ENCODE data around the gene SPP2. TPM values are rescaled to one million over a fixed set of nuclear protein-coding genes. Genes with fewer than 3 reads are reported as not detected.

SPP2 gene
- total and polyA plus RNA-seq, 9 donors, result 0.35 TPM; not detected in 8

DNA sequence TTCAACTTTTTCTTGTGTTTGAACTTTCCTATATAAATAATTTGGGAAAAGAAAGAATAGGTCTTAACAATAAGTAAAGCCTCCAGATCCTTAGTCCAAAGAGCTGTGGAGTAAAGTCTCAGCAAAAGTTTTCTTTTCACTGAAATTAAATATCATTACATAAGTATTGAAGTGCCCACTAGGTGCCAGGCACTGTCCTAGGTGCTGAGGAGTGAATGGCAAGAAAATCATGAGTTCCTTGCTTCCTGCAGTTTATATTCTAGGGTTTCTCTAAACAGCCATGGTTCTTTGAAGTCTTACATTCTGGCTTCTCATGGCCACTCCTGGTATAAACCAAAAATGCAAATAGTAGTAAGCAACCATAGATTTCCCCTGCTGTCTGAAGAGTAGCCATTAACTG is 59.7 kb downstream of the SPP2 start:
- H3K27me3 ChIP-seq (ENCODE audit: control insufficient read depth, insufficient read depth, low read length), result no peaks in the 10 kb centered on the region
- DNase-seq, result no peak
- H3K9me3 ChIP-seq (replicated peaks; ENCODE audit: control insufficient read depth, low read depth, low read length), result no peaks in the 10 kb centered on the region

DNA sequence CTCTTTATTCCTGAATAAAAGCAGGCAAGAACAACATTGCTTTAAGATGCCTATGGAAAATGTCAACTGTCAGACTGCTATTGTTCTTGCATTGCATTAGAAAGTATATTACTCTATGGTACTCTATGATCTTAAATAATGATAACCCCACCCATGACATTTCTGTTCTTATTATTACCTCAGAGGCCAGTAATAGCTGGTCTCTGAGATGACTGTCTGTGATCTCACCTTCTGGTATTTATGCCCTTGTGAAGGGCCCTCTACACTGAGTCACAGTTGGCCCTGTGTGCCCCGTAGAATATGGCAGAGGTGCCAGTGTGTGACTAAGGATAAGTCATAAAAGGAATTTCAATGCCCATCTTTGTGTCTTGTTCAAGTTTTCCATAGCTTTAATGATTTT is 61.0 kb downstream of the SPP2 start:
- Histone ChIP-seq H3K4me1 (ENCODE audit: control insufficient read depth, insufficient read depth, low read length) (no peaks in the 10 kb centered on the region), H3K36me3 (ENCODE audit: control insufficient read depth, insufficient read depth, low read length) (no peaks in the 10 kb centered on the region), H3K27me3 (ENCODE audit: control insufficient read depth, insufficient read depth, low read length) (no peaks in the 10 kb centered on the region), H3K9me3 (replicated peaks; ENCODE audit: control insufficient read depth, low read depth, low read length) (no peaks in the 10 kb centered on the region), H3K4me3 (ENCODE audit: low read length) (no peak overlapping the region), H3K27ac (ENCODE audit: low read length) (no peak overlapping the region)
- WGBS (ENCODE audit: insufficient coverage), result no CpG with 5 or more reads among the region's 1 CpG
- no peak for DNase-seq

More for the DNA sequence above, 59.7 kb downstream of the SPP2 start:
- Histone ChIP-seq H3K4me1 (ENCODE audit: control insufficient read depth, insufficient read depth, low read length) (no peaks in the 10 kb centered on the region), H3K4me3 (ENCODE audit: low read length) (no peak overlapping the region), H3K27ac (ENCODE audit: low read length) (no peak overlapping the region), H3K36me3 (ENCODE audit: control insufficient read depth, insufficient read depth, low read length) (no peaks in the 10 kb centered on the region)

DNA sequence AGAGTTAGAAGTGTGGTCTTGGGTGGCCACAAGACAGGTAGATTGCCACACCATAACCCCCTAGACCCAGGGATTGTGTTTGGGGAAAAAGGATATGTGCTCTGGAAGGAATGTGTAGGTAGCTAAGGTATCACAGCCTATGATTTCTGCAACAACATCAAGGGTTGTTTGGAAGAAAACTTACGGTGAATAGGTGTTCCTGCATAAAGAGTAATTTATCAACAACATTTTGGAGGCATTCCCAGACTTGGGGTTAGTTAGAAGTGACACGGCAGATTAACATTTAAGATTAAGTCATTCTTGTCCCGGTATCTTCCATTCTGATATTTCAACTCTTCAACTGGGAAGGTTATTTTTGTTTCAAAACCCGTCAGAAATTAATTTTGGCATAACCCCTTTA is 65.5 kb downstream of the SPP2 start:
- Histone ChIP-seq H3K36me3 (ENCODE audit: control insufficient read depth, insufficient read depth, low read length) (no peaks in the 10 kb centered on the region), H3K27ac (ENCODE audit: low read length) (no peak overlapping the region), H3K9me3 (replicated peaks; ENCODE audit: control insufficient read depth, low read depth, low read length) (no peaks in the 10 kb centered on the region), H3K27me3 (ENCODE audit: control insufficient read depth, insufficient read depth, low read length) (no peaks in the 10 kb centered on the region), H3K4me1 (ENCODE audit: control insufficient read depth, insufficient read depth, low read length) (no peaks in the 10 kb centered on the region), H3K4me3 (ENCODE audit: low read length) (no peak overlapping the region)
- 100% methylated on average over 1 of the region's 4 CpGs for WGBS (ENCODE audit: insufficient coverage)
- no peak for DNase-seq

DNA sequence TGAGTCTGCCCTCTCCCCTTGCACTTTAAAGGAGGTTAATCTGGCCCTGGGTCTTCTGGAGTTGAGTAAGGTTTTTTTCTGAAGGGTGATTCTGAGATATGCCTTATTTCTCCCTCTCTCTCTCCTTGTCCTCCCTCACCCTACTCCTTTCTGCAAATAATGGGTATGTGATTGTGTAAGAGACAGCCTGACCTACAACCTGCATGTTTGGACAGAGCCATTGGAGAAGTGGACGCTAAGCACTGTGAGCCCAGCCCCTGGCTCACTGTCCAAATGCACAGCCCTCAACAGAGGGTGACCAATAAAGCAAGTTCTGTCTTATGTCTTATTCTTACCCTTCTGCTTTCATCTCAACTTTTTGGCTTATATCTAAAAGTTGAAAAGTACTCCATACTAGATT is 71.5 kb downstream of the SPP2 start:
- Histone ChIP-seq H3K4me3 (ENCODE audit: low read length) (no peak overlapping the region), H3K27me3 (ENCODE audit: control insufficient read depth, insufficient read depth, low read length) (no peaks in the 10 kb centered on the region), H3K9me3 (replicated peaks; ENCODE audit: control insufficient read depth, low read depth, low read length) (no peaks in the 10 kb centered on the region), H3K36me3 (ENCODE audit: control insufficient read depth, insufficient read depth, low read length) (no peaks in the 10 kb centered on the region), H3K4me1 (ENCODE audit: control insufficient read depth, insufficient read depth, low read length) (no peaks in the 10 kb centered on the region), H3K27ac (ENCODE audit: low read length) (no peak overlapping the region)
- DNase-seq, result no peak
- no CpG with 5 or more reads among the region's 1 CpG for WGBS (ENCODE audit: insufficient coverage)

DNA sequence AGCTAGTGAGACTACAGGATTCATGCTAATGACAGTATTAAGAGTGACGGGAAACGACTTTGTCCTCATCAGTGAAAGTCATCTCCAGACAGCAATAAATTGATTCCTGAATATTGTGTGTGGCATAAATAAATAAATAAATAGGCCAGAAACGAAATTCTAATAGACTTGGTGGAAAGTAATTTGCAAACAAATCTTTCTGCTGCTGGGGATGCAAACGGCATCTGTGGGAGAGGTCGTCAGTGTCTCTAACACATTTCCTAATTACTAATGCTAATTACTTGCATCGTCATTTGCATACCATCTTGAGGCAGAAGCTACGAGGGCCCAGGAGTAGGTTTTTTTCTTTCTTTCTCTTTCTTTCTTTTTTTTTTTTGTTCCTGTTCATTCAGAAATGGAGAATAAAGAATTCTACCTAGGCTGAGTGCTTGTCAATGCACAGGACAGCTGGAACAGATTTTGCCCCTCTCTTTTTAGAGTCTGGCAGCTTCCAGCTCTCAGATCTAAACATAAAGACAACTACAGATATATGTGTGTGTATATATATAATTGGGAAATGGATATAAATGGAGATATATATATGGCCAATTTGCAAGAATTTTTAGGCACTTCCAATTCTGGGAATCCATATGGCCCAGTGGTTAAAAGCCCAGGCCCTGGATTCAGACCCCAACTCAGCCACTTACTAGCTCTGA is 75.1 kb downstream of the SPP2 start:
- Histone ChIP-seq H3K36me3 (ENCODE audit: control insufficient read depth, insufficient read depth, low read length) (no peaks in the 10 kb centered on the region), H3K4me3 (ENCODE audit: low read length) (no peak overlapping the region), H3K27me3 (ENCODE audit: control insufficient read depth, insufficient read depth, low read length) (peaks cover 3% of the 10 kb centered on the region), H3K9me3 (replicated peaks; ENCODE audit: control insufficient read depth, low read depth, low read length) (no peaks in the 10 kb centered on the region), H3K27ac (ENCODE audit: low read length) (no peak overlapping the region), H3K4me1 (ENCODE audit: control insufficient read depth, insufficient read depth, low read length) (no peaks in the 10 kb centered on the region)
- DNase-seq, result no peak
- WGBS (ENCODE audit: insufficient coverage), result no CpG with 5 or more reads among the region's 7 CpGs

DNA sequence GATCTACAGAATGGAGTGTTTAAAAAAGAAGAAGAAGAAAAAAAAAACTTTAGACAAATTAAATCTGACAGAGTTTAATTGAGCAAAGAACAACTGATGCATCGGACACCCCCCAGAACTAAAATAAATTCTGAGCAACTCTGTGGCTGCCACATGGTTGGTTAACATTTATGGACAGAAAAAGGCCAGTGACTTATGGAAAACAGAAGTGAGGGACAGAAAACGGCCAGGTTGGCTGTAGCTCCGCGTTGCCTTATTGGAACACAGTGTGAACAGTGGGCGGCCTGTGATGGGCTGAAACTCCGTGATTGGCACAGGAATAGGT is 75.6 kb downstream of the SPP2 start:
- WGBS (ENCODE audit: insufficient coverage), result 62% methylated on average over 4 of the region's 6 CpGs
- H3K27ac ChIP-seq (ENCODE audit: low read length), result no peak overlapping the region
- DNase-seq, result no peak
- H3K4me1 ChIP-seq (ENCODE audit: control insufficient read depth, insufficient read depth, low read length), result no peaks in the 10 kb centered on the region
- no peaks in the 10 kb centered on the region for H3K9me3 ChIP-seq (replicated peaks; ENCODE audit: control insufficient read depth, low read depth, low read length)
- H3K4me3 ChIP-seq (ENCODE audit: low read length), result no peak overlapping the region
- no peaks in the 10 kb centered on the region for H3K36me3 ChIP-seq (ENCODE audit: control insufficient read depth, insufficient read depth, low read length)
- peaks cover 5% of the 10 kb centered on the region for H3K27me3 ChIP-seq (ENCODE audit: control insufficient read depth, insufficient read depth, low read length)

Other genes starting within 250 kb of the SPP2 start
- gene HJURP, start 196.2 kb upstream of the SPP2 start, total RNA-seq, result 6.2 TPM
- gene HJURP, start 196.2 kb upstream of the SPP2 start, polyA plus RNA-seq (ENCODE audit: insufficient read depth in 1 of 8, insufficient read length in 8 of 8, low replicate concordance in 1 of 8), result 10 to 100 TPM in 7 of 8 donors, 1 to 10 TPM in 1; 8.6 to 15.3 (median 12.2) TPM
- not detected for gene TRPM8, start 133.3 kb upstream of the SPP2 start, total RNA-seq
- gene TRPM8, start 133.3 kb upstream of the SPP2 start, polyA plus RNA-seq (ENCODE audit: insufficient read depth in 1 of 8, insufficient read length in 8 of 8, low replicate concordance in 1 of 8), result under 1 TPM in 4 of 8 donors, not detected in 4; 0.17 to 0.30 (median 0.25) TPM